Peyer's patch (tissue), 4 donors: Measurements from ENCODE around the gene TOPBP1. TPM values are rescaled to one million over a fixed set of nuclear protein-coding genes. Genes with fewer than 3 reads are reported as not detected.

Experiments
- DNase-seq, 3 donors: peaks; one replicate each; pipeline ENCODE4 v3.0.0-alpha.2; 2017 to 2019
- H3K27ac ChIP-seq, 4 donors: fragments of 200-600 bp; sonication (generic); one replicate each; pipeline ENCODE4 v1.5.1; 2016 to 2019
- H3K27me3 ChIP-seq, 2 donors: fragments of 200-600 bp; sonication (generic); one replicate each; pipeline ENCODE4 v1.5.1; 2019
- H3K36me3 ChIP-seq, 3 donors: fragments of 200-600 bp; sonication (generic); one replicate each; pipeline ENCODE4 v1.5.1; 2016 to 2019
- H3K4me1 ChIP-seq, 4 donors: fragments of 200-600 bp; sonication (generic); one replicate each; pipeline ENCODE4 v1.5.1; 2016 to 2019
- H3K4me3 ChIP-seq, 4 donors: fragments of 200-600 bp; sonication (generic); 1 replicate in 3 of 4; 2 replicates in 1 of 4; pipeline ENCODE4 v1.5.1; 2016 to 2019; ENCODE audit warnings: mild to moderate bottlenecking in 1 of 4
- H3K9me3 ChIP-seq, 4 donors: fragments of 200-600 bp; sonication (generic); one replicate each; pipeline ENCODE4 v1.5.1; 2016 to 2019; ENCODE audit warnings: mild to moderate bottlenecking in 1 of 4
- POLR2A ChIP-seq, 2 donors: fragments of 450-650 bp; IDR thresholded peaks; one replicate each; pipeline ENCODE4 v1.5.1; 2017; ENCODE audit warnings: antibody characterized with exemption in 2 of 2, mild to moderate bottlenecking in 2 of 2, moderate library complexity in 2 of 2
- total RNA-seq, 4 donors: library from RNA; depleted of rRNA; stranded (reverse); fragments of >200 nt; gene quantifications; one replicate each; pipeline ENCODE4 v1.1.0, GENCODE V29; 2016
- TF ChIP-seq, protein P1 (sequence below), 6 experiments: fragments of 450-650 bp in 4 of 6; fragments of 200-600 bp in 2 of 6; sonication (generic) in 1 of 6; IDR thresholded peaks; one replicate each; pipeline ENCODE4 v1.5.1; 2017 to 2019; ENCODE audit warnings: antibody characterized with exemption in 6 of 6, mild to moderate bottlenecking in 3 of 6, moderate library complexity in 1 of 6

The TOPBP1 gene
- total RNA-seq, 4 donors from 2014 or later, result 22.6 to 57.8 (median 40.7) TPM

DNA sequence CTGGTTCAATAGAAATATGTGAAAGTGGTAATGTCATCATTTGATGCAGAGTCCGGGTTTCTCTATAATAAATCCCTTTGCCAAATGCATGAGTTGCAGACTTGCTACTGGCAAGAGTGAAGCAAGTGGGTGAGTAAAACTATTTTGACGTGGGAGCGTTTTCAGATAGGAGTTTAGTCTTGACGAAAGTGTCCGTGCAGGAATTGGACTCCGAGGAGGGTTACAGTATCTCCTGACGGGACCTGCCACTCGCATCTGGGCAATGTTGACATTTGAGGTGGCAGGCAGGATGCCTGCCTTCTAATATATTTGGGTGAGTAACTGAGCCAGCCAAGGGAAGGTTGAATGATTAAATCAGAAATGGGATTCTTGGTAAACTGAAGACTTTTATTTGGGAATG lies 72.2 kb downstream of the TOPBP1 start:
- Histone ChIP-seq H3K9me3 (no peaks in the 10 kb centered on the region), H3K27ac (no peak overlapping the region), H3K4me3 (no peak overlapping the region), H3K27me3 (no peaks in the 10 kb centered on the region), H3K36me3 (peaks cover 0 to 60% (median 0%) of the 10 kb centered on the region in 3 donors), H3K4me1 (no peaks in the 10 kb centered on the region)
- no peak for TF ChIP-seq POLR2A (IDR thresholded peaks at IDR 0.05)
- TF ChIP-seq, protein P1, sequence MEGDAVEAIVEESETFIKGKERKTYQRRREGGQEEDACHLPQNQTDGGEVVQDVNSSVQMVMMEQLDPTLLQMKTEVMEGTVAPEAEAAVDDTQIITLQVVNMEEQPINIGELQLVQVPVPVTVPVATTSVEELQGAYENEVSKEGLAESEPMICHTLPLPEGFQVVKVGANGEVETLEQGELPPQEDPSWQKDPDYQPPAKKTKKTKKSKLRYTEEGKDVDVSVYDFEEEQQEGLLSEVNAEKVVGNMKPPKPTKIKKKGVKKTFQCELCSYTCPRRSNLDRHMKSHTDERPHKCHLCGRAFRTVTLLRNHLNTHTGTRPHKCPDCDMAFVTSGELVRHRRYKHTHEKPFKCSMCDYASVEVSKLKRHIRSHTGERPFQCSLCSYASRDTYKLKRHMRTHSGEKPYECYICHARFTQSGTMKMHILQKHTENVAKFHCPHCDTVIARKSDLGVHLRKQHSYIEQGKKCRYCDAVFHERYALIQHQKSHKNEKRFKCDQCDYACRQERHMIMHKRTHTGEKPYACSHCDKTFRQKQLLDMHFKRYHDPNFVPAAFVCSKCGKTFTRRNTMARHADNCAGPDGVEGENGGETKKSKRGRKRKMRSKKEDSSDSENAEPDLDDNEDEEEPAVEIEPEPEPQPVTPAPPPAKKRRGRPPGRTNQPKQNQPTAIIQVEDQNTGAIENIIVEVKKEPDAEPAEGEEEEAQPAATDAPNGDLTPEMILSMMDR (IDR thresholded peaks at IDR 0.05), result no peak
- no peak for DNase-seq

DNA sequence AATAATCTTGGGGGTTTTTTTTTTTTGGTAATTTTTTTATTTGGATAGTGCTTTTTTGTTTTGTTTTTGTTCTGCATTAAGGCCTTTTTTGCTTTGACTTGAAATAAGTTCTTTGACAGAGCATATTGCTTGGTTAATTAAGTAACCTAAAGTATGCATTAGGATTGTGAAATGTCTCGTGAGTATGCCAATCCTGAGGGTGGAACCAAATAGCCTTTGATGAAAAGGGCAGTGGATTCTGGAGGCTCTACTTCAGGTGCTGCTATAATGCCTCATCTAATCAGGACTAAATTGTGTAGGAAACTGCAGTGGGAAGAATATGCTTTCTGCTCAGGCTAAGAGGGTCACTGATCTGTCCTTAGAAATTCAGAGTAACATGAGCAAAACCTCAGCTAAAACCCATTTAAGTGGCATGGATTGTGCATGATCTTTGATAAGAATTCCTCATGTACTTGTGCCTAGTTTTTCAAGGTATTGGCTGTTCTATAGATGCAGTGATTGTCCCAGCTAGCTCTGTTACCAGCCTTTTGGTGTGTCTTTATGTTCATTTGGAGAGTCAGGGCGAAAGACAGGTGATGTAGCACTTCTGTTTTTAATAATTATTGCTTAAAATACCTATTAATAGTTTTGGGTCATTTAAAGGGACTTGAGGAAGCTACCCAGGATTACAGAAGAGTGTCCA lies 72.8 kb downstream of the TOPBP1 start:
- Histone ChIP-seq H3K4me3 (no peak overlapping the region), H3K27ac (no peak overlapping the region), H3K36me3 (peaks cover 0 to 66% (median 0%) of the 10 kb centered on the region in 3 donors), H3K27me3 (no peaks in the 10 kb centered on the region), H3K4me1 (no peaks in the 10 kb centered on the region), H3K9me3 (no peaks in the 10 kb centered on the region)
- TF ChIP-seq POLR2A (IDR thresholded peaks at IDR 0.05), result no peak
- TF ChIP-seq, protein P1 (IDR thresholded peaks at IDR 0.05), result no peak
- no peak for DNase-seq

DNA sequence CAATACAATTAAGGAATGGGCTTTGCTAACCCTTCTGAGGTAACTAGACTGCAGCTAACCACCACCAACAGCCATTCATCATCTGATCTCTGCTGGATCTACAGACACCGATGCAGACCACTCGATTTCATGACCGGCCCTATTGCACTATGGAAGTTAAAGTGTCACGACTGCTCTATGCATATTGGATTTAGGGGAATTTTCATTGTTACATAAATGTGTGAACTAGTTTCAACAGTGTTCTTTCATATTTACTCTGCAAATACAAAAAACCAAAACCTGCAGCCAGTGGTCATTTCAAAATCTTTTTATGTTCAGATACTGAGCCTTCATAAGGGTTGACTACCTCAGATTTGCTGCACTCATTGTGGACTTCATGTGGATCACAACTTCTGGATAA lies 73.7 kb downstream of the TOPBP1 start:
- Histone ChIP-seq H3K27me3 (no peaks in the 10 kb centered on the region), H3K4me3 (no peak overlapping the region), H3K9me3 (no peaks in the 10 kb centered on the region), H3K4me1 (no peaks in the 10 kb centered on the region), H3K36me3 (peaks cover 0 to 74% (median 0%) of the 10 kb centered on the region in 3 donors), H3K27ac (no peak overlapping the region)
- TF ChIP-seq, protein P1 (IDR thresholded peaks at IDR 0.05), result no peak
- TF ChIP-seq POLR2A (IDR thresholded peaks at IDR 0.05), result no peak
- no peak for DNase-seq

DNA sequence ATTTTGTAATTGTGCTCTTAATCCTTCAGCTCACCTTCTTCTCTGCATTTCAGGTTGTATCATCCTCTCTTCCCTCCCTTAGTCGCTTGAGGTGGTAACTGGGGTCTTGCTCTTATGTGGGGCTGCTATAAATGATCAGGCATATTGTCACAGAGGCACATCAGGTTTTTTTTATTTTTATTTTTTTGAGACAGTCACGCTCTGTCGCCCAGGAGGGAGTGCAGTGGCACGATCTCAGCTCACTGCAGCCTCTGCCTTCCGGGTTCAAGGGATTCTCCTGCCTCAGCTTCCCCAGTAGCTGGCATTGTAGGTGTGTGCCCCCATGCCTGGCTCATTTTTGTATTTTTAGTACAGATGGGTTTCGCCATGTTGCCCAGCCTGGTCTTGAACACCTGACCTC lies 78.3 kb downstream of the TOPBP1 start:
- no peaks in the 10 kb centered on the region for H3K9me3 ChIP-seq
- H3K36me3 ChIP-seq, result peaks cover 0 to 94% (median 0%) of the 10 kb centered on the region in 3 donors
- TF ChIP-seq, protein P1 (IDR thresholded peaks at IDR 0.05), result no peak
- no peak for TF ChIP-seq POLR2A (IDR thresholded peaks at IDR 0.05)
- H3K27me3 ChIP-seq, result no peaks in the 10 kb centered on the region
- no peak for DNase-seq
- H3K4me1 ChIP-seq, result peaks cover 0 to 16% (median 7%) of the 10 kb centered on the region in 4 donors
- H3K4me3 ChIP-seq, result no peak overlapping the region
- no peak overlapping the region for H3K27ac ChIP-seq

DNA sequence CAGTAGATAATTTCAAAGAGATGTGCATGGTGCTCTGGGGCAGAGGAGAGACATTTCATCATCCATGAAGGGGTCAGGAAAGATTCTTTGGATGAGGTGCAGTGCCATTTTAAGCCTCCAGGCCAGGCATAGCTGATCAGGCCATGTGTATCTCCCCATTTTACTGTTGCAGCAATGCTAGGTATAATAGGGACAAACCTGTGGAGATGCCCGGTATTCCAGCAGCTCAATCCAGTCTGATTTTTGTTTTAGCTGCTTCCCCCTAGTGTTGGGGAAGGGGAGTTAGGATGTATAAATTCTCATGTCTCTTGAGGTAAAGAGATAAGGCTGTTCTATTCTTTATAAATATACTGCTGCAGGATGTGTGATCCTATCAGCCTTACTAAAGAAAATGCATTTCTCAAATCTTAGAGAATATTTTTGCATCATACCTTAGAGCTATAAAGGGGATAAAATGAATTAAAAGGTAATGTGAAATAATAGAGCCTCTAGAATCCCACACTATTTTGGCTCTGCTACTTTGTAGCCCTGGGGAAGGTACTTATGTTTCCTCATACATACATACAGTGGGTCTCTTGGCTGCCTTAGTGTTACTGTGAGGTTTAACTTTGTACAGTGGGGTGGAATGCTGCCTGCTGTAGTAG lies 83.1 kb downstream of the TOPBP1 start:
- H3K4me1 ChIP-seq, result peaks cover 0 to 47% (median 14%) of the 10 kb centered on the region in 4 donors

More for the DNA sequence above, 83.1 kb downstream of the TOPBP1 start:
- Histone ChIP-seq H3K36me3 (peaks cover 0 to 72% (median 0%) of the 10 kb centered on the region in 3 donors), H3K9me3 (no peaks in the 10 kb centered on the region), H3K27me3 (no peaks in the 10 kb centered on the region), H3K27ac (no peak overlapping the region), H3K4me3 (peak overlapping the region in 1 of 4 donors; percentile 0)
- no peak for DNase-seq
- TF ChIP-seq, protein P1 (IDR thresholded peaks at IDR 0.05), result peak in 5 of 6 experiments; percentile 42 to 54 (median 53)
- no peak for TF ChIP-seq POLR2A (IDR thresholded peaks at IDR 0.05)
